ENCODE results near the gene TDG.

GRCh38 chr12:104002686-104003085 lies 37.0 kb downstream of the TDG start:
- TF ChIP-seq CTCF (IDR thresholded peaks at IDR 0.05): no peak
- no peak for TF ChIP-seq MAX (CRISPR knock-in tag; IDR thresholded peaks at IDR 0.05)
- no peak for TF ChIP-seq ZBTB21 (CRISPR knock-in tag; IDR thresholded peaks at IDR 0.05; ENCODE audit: borderline replicate concordance)
- TF ChIP-seq ATF1 (CRISPR knock-in tag; IDR thresholded peaks at IDR 0.05): no peak
- TF ChIP-seq JUN (CRISPR knock-in tag; IDR thresholded peaks at IDR 0.05): no peak
- no peak for TF ChIP-seq GRHL2 (CRISPR knock-in tag; IDR thresholded peaks at IDR 0.05; ENCODE audit: insufficient replicate concordance, severe bottlenecking)
- no peak for TF ChIP-seq USF2 (CRISPR knock-in tag; IDR thresholded peaks at IDR 0.05)
- no peak for TF ChIP-seq ESRRA (CRISPR knock-in tag; IDR thresholded peaks at IDR 0.05; ENCODE audit: borderline replicate concordance)
- no peak for TF ChIP-seq ZNF138 (CRISPR knock-in tag; conservative IDR thresholded peaks at IDR 0.05)
- no peak for TF ChIP-seq TEAD4 (CRISPR knock-in tag; IDR thresholded peaks at IDR 0.05)
- TF ChIP-seq NFYB (CRISPR knock-in tag; conservative IDR thresholded peaks at IDR 0.05; ENCODE audit: low read depth): no peak
- no peak for TF ChIP-seq CREB1 (CRISPR knock-in tag; IDR thresholded peaks at IDR 0.05)
- no peak for TF ChIP-seq SP1 (CRISPR knock-in tag; conservative IDR thresholded peaks at IDR 0.05)
- TF ChIP-seq ZNF317 (CRISPR knock-in tag; IDR thresholded peaks at IDR 0.05; ENCODE audit: borderline replicate concordance, low read depth): no peak
